ENCODE results near the gene FTSJ1. TPM values are rescaled to one million over a fixed set of nuclear protein-coding genes. Genes with fewer than 3 reads are reported as not detected.

Gene FTSJ1
- total and polyA plus RNA-seq, 7 experiments from 2014 or later, result 48.6 to 74.0 (median 59.5) TPM

GRCh38 chrX:48487362-48487798, 11.4 kb downstream of the FTSJ1 start:
- Histone ChIP-seq H3K27me3 (ENCODE audit: control insufficient read depth in 2 of 2, insufficient read depth in 2 of 2, low read length in 2 of 2) (no peaks in the 10 kb centered on the region), H3K27ac (ENCODE audit: low read depth, low read length) (no peak overlapping the region), H3K4me3 (ENCODE audit: low read length) (no peak overlapping the region), H3K4me1 (ENCODE audit: control insufficient read depth in 2 of 2, insufficient read depth in 2 of 2, low read length in 2 of 2) (no peaks in the 10 kb centered on the region), H3K9me3 (ENCODE audit: control insufficient read depth in 2 of 3, low read length in 3 of 3) (no peaks in the 10 kb centered on the region), H3K36me3 (ENCODE audit: control insufficient read depth in 2 of 3, insufficient read depth in 3 of 3, low read length in 3 of 3) (peaks cover 0 to 8% (median 0%) of the 10 kb centered on the region in 3 experiments)
- POLR2A ChIA-PET, result interaction anchor here (0.9 kb wide), 1 partner anchor 90 kb away, joined by 5 read pairs; no protein-coding TSS in a partner anchor
- no peak overlapping the region for H3K4me3 Mint-ChIP-seq
- H3K36me3 Mint-ChIP-seq, result peaks cover 0 to 4% (median 0%) of the 10 kb centered on the region in 5 donors
- ATAC-seq (peak; percentile 74), DNase-seq (no peak)
- peaks cover 0 to 2% (median 0%) of the 10 kb centered on the region in 7 donors for H3K4me1 Mint-ChIP-seq
- H3K27me3 Mint-ChIP-seq, result no peaks in the 10 kb centered on the region
- intact Hi-C loops (cut with micrococcal nuclease), result no loop called here
- CTCF ChIA-PET, result no interaction called here
- no peaks in the 10 kb centered on the region for H3K9me3 Mint-ChIP-seq
- H3K27ac Mint-ChIP-seq, result peak overlapping the region in 1 of 9 donors; percentile 17

GRCh38 chrX:48488034-48488433, 12.0 kb downstream of the FTSJ1 start:
- Histone ChIP-seq H3K4me1 (ENCODE audit: control insufficient read depth in 2 of 2, insufficient read depth in 2 of 2, low read length in 2 of 2) (no peaks in the 10 kb centered on the region), H3K27ac (ENCODE audit: low read depth, low read length) (no peak overlapping the region), H3K9me3 (ENCODE audit: control insufficient read depth in 2 of 3, low read length in 3 of 3) (no peaks in the 10 kb centered on the region), H3K36me3 (ENCODE audit: control insufficient read depth in 2 of 3, insufficient read depth in 3 of 3, low read length in 3 of 3) (peaks cover 0 to 4% (median 0%) of the 10 kb centered on the region in 3 experiments), H3K4me3 (ENCODE audit: low read length) (no peak overlapping the region), H3K27me3 (ENCODE audit: control insufficient read depth in 2 of 2, insufficient read depth in 2 of 2, low read length in 2 of 2) (no peaks in the 10 kb centered on the region)
- ChIA-PET CTCF (no interaction called here), POLR2A (no interaction called here)
- Mint-ChIP-seq H3K27me3 (no peaks in the 10 kb centered on the region), H3K36me3 (peaks cover 0 to 4% (median 0%) of the 10 kb centered on the region in 5 donors), H3K4me3 (no peak overlapping the region), H3K27ac (no peak overlapping the region), H3K4me1 (peaks cover 0 to 2% (median 0%) of the 10 kb centered on the region in 7 donors), H3K9me3 (no peaks in the 10 kb centered on the region)
- DNase-seq (no peak), ATAC-seq (no peak)
- intact Hi-C loops (cut with micrococcal nuclease), result no loop called here

- peaks cover 0 to 2% (median 0%) of the 10 kb centered on the region in 7 donors for H3K4me1 Mint-ChIP-seq
- no peak overlapping the region for H3K4me3 Mint-ChIP-seq
- no peak for ATAC-seq
- intact Hi-C loops (cut with micrococcal nuclease), result no loop called here
- no peaks in the 10 kb centered on the region for H3K36me3 Mint-ChIP-seq
- no peak overlapping the region for H3K27ac Mint-ChIP-seq
- H3K27me3 Mint-ChIP-seq, result no peaks in the 10 kb centered on the region
- Histone ChIP-seq H3K36me3 (ENCODE audit: control insufficient read depth in 2 of 3, insufficient read depth in 3 of 3, low read length in 3 of 3) (no peaks in the 10 kb centered on the region), H3K9me3 (ENCODE audit: control insufficient read depth in 2 of 3, low read length in 3 of 3) (no peaks in the 10 kb centered on the region), H3K27ac (ENCODE audit: low read depth, low read length) (no peak overlapping the region), H3K4me1 (ENCODE audit: control insufficient read depth in 2 of 2, insufficient read depth in 2 of 2, low read length in 2 of 2) (no peaks in the 10 kb centered on the region), H3K4me3 (ENCODE audit: low read length) (no peak overlapping the region), H3K27me3 (ENCODE audit: control insufficient read depth in 2 of 2, insufficient read depth in 2 of 2, low read length in 2 of 2) (no peaks in the 10 kb centered on the region)
- POLR2A ChIA-PET, result no interaction called here
- H3K9me3 Mint-ChIP-seq, result no peaks in the 10 kb centered on the region
- no peak for DNase-seq
- CTCF ChIA-PET, result no interaction called here
Measured at GRCh38 chrX:48489296-48489695, 13.3 kb downstream of the FTSJ1 start.

GRCh38 chrX:48489892-48490291, 13.9 kb downstream of the FTSJ1 start:
- Mint-ChIP-seq H3K27me3 (no peaks in the 10 kb centered on the region), H3K4me3 (no peak overlapping the region), H3K27ac (no peak overlapping the region), H3K4me1 (peaks cover 0 to 2% (median 0%) of the 10 kb centered on the region in 7 donors), H3K36me3 (no peaks in the 10 kb centered on the region), H3K9me3 (no peaks in the 10 kb centered on the region)
- Histone ChIP-seq H3K4me3 (ENCODE audit: low read length) (no peak overlapping the region), H3K9me3 (ENCODE audit: control insufficient read depth in 2 of 3, low read length in 3 of 3) (no peaks in the 10 kb centered on the region), H3K27me3 (ENCODE audit: control insufficient read depth in 2 of 2, insufficient read depth in 2 of 2, low read length in 2 of 2) (no peaks in the 10 kb centered on the region), H3K27ac (ENCODE audit: low read depth, low read length) (no peak overlapping the region), H3K4me1 (ENCODE audit: control insufficient read depth in 2 of 2, insufficient read depth in 2 of 2, low read length in 2 of 2) (no peaks in the 10 kb centered on the region), H3K36me3 (ENCODE audit: control insufficient read depth in 2 of 3, insufficient read depth in 3 of 3, low read length in 3 of 3) (no peaks in the 10 kb centered on the region)
- POLR2A ChIA-PET, result no interaction called here
- DNase-seq, result no peak
- no peak for ATAC-seq
- intact Hi-C loops (cut with micrococcal nuclease), result no loop called here
- CTCF ChIA-PET, result no interaction called here

GRCh38 chrX:48490661-48491060, 14.7 kb downstream of the FTSJ1 start:
- CTCF ChIA-PET, result no interaction called here

GRCh38 chrX:48491809-48492208, 15.8 kb downstream of the FTSJ1 start:
- Mint-ChIP-seq H3K36me3 (no peaks in the 10 kb centered on the region), H3K27me3 (no peaks in the 10 kb centered on the region), H3K27ac (no peak overlapping the region), H3K4me1 (peaks cover 0 to 2% (median 0%) of the 10 kb centered on the region in 7 donors), H3K9me3 (no peaks in the 10 kb centered on the region), H3K4me3 (no peak overlapping the region)
- Histone ChIP-seq H3K27ac (ENCODE audit: low read depth, low read length) (no peak overlapping the region), H3K4me3 (ENCODE audit: low read length) (no peak overlapping the region), H3K36me3 (ENCODE audit: control insufficient read depth in 2 of 3, insufficient read depth in 3 of 3, low read length in 3 of 3) (no peaks in the 10 kb centered on the region), H3K4me1 (ENCODE audit: control insufficient read depth in 2 of 2, insufficient read depth in 2 of 2, low read length in 2 of 2) (no peaks in the 10 kb centered on the region), H3K27me3 (ENCODE audit: control insufficient read depth in 2 of 2, insufficient read depth in 2 of 2, low read length in 2 of 2) (no peaks in the 10 kb centered on the region), H3K9me3 (ENCODE audit: control insufficient read depth in 2 of 3, low read length in 3 of 3) (no peaks in the 10 kb centered on the region)
- intact Hi-C loops (cut with micrococcal nuclease), result no loop called here
- ChIA-PET CTCF (no interaction called here), POLR2A (no interaction called here)
- ATAC-seq (no peak), DNase-seq (no peak)

More at GRCh38 chrX:48490661-48491060, 14.7 kb downstream of the FTSJ1 start:
- Mint-ChIP-seq H3K4me3 (no peak overlapping the region), H3K4me1 (peaks cover 0 to 2% (median 0%) of the 10 kb centered on the region in 7 donors), H3K36me3 (no peaks in the 10 kb centered on the region), H3K9me3 (no peaks in the 10 kb centered on the region), H3K27me3 (no peaks in the 10 kb centered on the region), H3K27ac (no peak overlapping the region)
- intact Hi-C loops (cut with micrococcal nuclease), result no loop called here
- DNase-seq (no peak), ATAC-seq (no peak)
- Histone ChIP-seq H3K4me1 (ENCODE audit: control insufficient read depth in 2 of 2, insufficient read depth in 2 of 2, low read length in 2 of 2) (no peaks in the 10 kb centered on the region), H3K27ac (ENCODE audit: low read depth, low read length) (no peak overlapping the region), H3K4me3 (ENCODE audit: low read length) (no peak overlapping the region), H3K9me3 (ENCODE audit: control insufficient read depth in 2 of 3, low read length in 3 of 3) (no peaks in the 10 kb centered on the region), H3K36me3 (ENCODE audit: control insufficient read depth in 2 of 3, insufficient read depth in 3 of 3, low read length in 3 of 3) (no peaks in the 10 kb centered on the region), H3K27me3 (ENCODE audit: control insufficient read depth in 2 of 2, insufficient read depth in 2 of 2, low read length in 2 of 2) (no peaks in the 10 kb centered on the region)
- POLR2A ChIA-PET, result no interaction called here

- Histone ChIP-seq H3K27ac (ENCODE audit: low read depth, low read length) (no peak overlapping the region), H3K9me3 (ENCODE audit: control insufficient read depth in 2 of 3, low read length in 3 of 3) (no peaks in the 10 kb centered on the region), H3K4me1 (ENCODE audit: control insufficient read depth in 2 of 2, insufficient read depth in 2 of 2, low read length in 2 of 2) (no peaks in the 10 kb centered on the region), H3K27me3 (ENCODE audit: control insufficient read depth in 2 of 2, insufficient read depth in 2 of 2, low read length in 2 of 2) (no peaks in the 10 kb centered on the region), H3K4me3 (ENCODE audit: low read length) (no peak overlapping the region), H3K36me3 (ENCODE audit: control insufficient read depth in 2 of 3, insufficient read depth in 3 of 3, low read length in 3 of 3) (no peaks in the 10 kb centered on the region)
- H3K9me3 Mint-ChIP-seq, result no peaks in the 10 kb centered on the region
- no peaks in the 10 kb centered on the region for H3K27me3 Mint-ChIP-seq
- H3K4me1 Mint-ChIP-seq, result peaks cover 0 to 2% (median 0%) of the 10 kb centered on the region in 7 donors
- DNase-seq, result no peak
- H3K36me3 Mint-ChIP-seq, result no peaks in the 10 kb centered on the region
- POLR2A ChIA-PET, result no interaction called here
- intact Hi-C loops (cut with micrococcal nuclease), result no loop called here
- peak; percentile 56 for ATAC-seq
- no peak overlapping the region for H3K27ac Mint-ChIP-seq
- no peak overlapping the region for H3K4me3 Mint-ChIP-seq
- CTCF ChIA-PET, result no interaction called here
Measured at GRCh38 chrX:48492293-48492910, 16.4 kb downstream of the FTSJ1 start.

All from naive thymus-derived CD4-positive, alpha-beta T cell (primary cell).